CD4-positive, alpha-beta T cell treated with Interleukin-4 for 1 hour (primary cell): ENCODE results near the gene RPP40.

Experiments
- DNase-seq, 2 donors: peaks; one replicate each; pipeline ENCODE4 v3.0.0-alpha.2; 2020 to 2022

Gene RPP40

GRCh38 chr6:4967301-4968030, 36.4 kb downstream of the RPP40 start:
- no peak for DNase-seq

DNA sequence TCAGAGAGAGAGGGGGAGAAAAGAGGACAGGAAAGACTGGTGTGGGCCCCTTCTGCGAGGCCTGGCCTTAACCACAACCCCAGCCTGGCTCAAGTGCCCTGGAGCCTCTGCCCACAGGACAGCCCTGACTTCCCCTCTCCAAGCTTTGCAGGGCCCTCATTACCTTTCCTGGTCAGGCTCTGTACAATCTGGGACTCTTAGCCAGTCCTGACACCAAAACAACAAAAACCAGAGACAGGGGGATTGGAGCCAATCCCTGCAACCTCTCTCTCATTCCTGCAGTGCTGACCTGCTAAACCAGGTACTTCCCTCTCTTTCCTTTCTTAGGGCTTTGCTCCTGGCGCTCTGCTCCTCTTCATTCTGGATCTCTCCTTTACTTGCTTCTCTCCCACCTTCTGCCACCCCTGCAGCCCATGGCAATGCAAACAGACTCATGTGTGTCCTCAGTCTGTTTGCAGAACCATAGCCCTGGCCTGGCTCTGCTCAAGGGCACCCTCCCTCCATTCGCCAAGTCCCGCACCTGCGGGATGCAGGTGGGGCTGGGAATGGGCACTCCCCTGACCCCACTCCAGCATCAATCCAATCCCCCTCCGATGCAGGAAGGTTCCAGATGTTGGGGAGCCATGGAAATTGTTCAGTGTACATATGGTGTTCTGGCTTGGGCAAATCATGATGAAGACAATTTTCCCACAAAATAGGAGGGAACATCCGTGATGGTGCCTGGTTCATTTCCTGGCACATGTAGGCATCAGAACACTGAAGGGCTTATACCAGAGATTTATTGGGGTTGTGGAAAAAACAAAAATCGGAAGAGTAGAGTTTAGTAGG, 38.1 kb downstream of the RPP40 start:
- DNase-seq: no peak

DNA sequence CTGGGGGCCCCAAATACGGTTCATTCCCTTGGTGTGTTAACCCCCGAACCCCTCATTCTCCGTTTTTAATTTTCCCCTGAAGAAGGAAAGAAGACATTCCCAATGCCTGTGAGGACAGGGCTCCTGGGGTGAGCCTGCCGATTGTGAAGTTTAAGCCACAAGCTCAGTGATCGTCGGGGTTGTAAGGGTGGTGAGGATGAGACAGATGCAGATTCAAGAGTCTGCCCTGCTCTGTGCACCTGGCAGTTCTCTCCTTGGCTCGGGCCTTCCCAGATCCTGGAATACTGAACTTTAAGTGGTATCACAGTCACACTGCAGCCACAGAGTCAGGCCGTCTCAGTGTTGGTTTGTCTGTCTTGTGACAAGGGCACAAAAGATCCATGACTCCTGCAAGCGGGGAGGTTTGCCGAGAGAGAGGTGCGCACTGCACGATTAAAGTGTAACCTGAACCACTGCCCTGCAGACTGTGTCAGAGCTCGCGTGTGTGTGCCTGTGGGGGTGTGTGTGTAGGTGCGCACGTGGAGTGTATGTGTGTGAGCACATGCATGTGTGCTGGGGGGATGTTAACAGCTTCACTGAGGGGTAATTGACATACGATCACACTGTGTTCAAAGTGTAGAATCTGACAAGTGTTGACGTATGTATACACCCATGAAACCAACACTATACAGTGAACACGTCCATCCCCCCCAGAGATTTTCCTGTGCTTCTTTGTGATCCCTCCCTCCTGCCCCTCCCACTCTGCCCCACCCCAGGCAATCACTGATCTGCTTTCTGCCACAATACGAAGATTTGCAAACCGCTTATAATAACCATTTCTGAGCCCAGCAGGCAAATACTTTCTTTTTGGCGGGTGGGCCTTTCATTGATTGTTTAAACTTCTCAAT, 38.9 kb downstream of the RPP40 start:
- no peak for DNase-seq

GRCh38 chr6:4962905-4963304, 40.9 kb downstream of the RPP40 start:
- DNase-seq: no peak

DNA sequence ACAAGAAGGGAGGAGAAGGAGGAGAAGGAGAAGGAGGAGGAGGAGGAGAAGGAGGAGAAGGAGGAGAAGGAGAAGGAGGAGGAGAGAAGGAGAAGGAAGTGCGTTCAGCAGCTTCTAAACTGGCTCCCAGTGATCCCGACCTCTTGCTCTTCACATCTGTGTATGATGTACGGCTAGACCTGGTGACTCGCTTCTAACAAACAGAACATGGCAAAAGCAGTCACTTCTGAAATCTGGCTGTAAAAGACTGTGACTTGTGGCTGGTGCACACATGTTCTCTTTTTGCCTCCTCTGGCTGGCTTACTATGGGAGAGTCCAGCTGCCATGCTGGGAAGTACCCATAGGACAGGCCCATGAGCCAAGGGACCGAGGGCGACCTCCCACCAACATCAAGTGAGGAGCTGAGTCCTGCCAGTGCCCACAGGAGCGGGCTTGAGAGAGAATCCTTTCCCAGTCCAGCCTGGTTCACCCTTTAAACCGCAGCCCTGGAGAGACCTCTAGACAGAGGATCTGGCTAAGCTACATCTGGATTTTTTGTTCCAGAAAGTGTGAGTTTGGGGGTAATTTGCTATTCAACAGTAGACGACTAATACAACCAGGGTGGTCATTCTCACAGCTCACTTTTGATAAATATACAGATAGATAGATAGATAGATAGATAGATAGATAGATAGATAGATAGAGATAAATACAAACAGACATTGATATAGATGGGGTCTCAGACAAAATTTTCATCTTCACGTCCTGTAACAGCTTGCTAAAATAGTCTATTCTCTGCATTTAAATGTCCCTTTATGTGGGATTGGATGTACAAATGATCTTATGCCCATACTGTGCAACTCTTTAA, 42.3 kb downstream of the RPP40 start:
- no peak for DNase-seq

- no peak for DNase-seq
Observed at GRCh38 chr6:4958624-4959023, 45.2 kb downstream of the RPP40 start.

DNA sequence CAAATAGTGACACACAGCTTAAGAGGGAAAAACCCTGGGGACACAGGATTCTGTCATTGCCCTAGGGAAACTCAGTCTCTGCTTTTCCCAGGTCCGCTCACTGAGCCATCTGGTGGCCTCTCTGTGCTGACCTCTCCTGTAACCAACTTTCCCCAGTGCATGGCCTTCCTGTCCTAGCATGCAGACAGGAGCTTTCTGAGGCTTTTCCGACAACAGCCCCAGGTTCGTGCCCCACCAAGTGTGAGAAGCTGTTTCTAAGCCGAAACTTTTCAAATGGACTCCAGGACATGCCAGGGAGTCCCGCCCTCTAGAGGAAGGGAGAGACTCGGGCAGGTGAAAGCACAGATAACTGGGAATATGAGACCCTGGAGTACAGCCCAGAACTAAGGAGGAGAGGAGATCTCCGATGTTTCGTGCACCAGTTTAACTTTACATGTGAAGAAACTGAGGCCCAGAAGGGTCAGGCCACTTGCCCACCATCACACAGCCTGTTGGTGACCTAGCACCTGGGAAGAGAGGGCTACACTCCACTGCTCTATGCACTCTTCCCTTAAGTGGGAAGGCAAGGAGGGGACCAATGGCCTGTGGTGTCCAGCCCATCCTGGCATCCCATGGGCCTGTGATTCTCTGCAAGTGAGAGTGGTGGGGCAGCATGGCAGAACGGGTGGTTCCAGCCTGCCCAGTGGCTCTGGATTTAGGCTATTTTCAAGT, 46.2 kb downstream of the RPP40 start:
- no peak for DNase-seq

GRCh38 chr6:4956625-4957024, 47.2 kb downstream of the RPP40 start:
- DNase-seq: no peak

GRCh38 chr6:4953440-4953839, 50.4 kb downstream of the RPP40 start:
- no peak for DNase-seq

- DNase-seq: no peak
Observed at GRCh38 chr6:4950836-4951533, 52.9 kb downstream of the RPP40 start.

GRCh38 chr6:4950076-4950475, 53.8 kb downstream of the RPP40 start:
- no peak for DNase-seq

DNA sequence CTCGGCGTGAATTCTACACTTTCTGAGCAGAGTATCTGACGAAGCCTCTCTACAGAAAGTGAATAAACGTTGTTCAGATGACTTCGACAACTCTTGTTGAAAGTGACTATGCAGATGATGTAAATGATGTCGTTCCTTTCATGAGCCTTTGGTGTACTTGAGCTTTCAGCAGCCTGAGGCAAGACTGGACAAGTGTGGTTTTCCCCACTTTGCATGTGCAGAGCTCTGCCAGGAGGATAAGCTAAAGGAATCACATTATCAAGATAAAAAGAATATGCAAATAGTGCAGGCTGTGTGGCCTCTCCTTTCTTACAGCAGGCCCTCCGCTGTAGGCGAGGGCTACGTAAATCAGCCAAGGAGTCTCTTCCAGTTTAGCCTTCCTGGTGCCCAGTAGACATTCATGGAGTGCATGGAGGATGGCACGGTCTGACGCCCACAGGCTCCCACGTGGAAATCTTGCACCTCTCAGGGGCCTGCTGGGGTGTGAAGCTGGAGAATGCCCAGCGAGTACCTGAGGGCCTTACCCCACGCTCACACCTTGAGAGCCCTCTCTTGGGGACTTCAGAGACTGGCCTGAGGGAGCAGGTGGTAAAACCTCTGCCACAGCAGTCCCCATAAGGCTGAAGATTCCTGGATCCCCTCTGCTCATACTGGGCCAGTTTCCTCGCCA, 54.9 kb downstream of the RPP40 start:
- DNase-seq: no peak

- DNase-seq: no peak
Observed at GRCh38 chr6:4947716-4948115, 56.1 kb downstream of the RPP40 start.

GRCh38 chr6:4946521-4946920, 57.3 kb downstream of the RPP40 start:
- no peak for DNase-seq
